ENCODE data around the gene LOXHD1. TPM values are rescaled to one million over a fixed set of nuclear protein-coding genes. Genes with fewer than 3 reads are reported as not detected.

LOXHD1 gene
- total and polyA plus RNA-seq, 2 of the 4 experiments (the other 2 are of a cell fraction) = not detected

DNA sequence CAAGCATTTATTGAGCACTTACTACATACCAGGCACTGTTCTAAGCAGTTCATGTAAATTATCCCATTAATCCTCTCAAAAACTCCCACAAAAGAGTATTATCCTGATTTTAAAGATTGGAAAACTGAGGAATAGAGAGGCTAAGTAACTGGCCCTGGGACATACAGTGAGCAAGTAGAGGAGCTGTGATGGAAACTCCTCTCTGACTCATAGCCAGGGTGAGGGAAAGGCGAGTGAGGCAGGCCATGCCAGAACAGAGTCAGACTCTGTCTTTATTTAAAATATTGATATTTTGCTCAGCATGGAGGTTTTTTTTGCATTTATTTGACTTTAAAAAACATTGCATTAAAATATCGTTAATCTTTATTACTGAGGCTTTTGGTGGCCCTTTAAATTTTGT lies 208.0 kb downstream of the LOXHD1 start:
- Histone ChIP-seq H2BK120ac (ENCODE audit: low read depth, low read length) (no peak overlapping the region), H3K9me3 (ENCODE audit: control insufficient read depth, insufficient read depth, low read length) (no peaks in the 10 kb centered on the region), H3K18ac (ENCODE audit: low read depth, low read length) (no peak overlapping the region), H3K23ac (ENCODE audit: low read depth, low read length) (no peak overlapping the region), H2BK20ac (ENCODE audit: low read depth, low read length) (no peak overlapping the region), H2AK9ac (replicated peaks; ENCODE audit: low read depth, low read length, poor library complexity) (no peak overlapping the region), H4K5ac (ENCODE audit: low read depth, low read length) (no peak overlapping the region), H3K4me2 (ENCODE audit: low read depth, low read length) (no peak overlapping the region), H2BK5ac (ENCODE audit: low read depth, low read length, poor library complexity, severe bottlenecking) (no peak overlapping the region), H2BK15ac (ENCODE audit: low read depth, low read length) (no peak overlapping the region), H3K79me1 (ENCODE audit: low read depth in 1 of 2, low read length in 2 of 2) (no peaks in the 10 kb centered on the region), H3K27ac (ENCODE audit: insufficient read depth, low read length) (no peak overlapping the region), H3K9ac (ENCODE audit: low read depth, low read length) (no peak overlapping the region), H3K4me1 (ENCODE audit: control insufficient read depth, insufficient read depth, low read length) (no peaks in the 10 kb centered on the region), H2AFZ (replicated peaks; ENCODE audit: low read length, poor library complexity) (no peak overlapping the region), H2AK5ac (ENCODE audit: low read depth, low read length) (no peak overlapping the region), H4K8ac (ENCODE audit: low read depth in 2 of 2, low read length in 2 of 2) (no peak overlapping the region), H4K20me1 (ENCODE audit: insufficient read depth, low read length) (no peaks in the 10 kb centered on the region), H3K14ac (replicated peaks; ENCODE audit: low read depth, low read length) (no peak overlapping the region), H3K4ac (ENCODE audit: low read depth, low read length) (no peak overlapping the region), H3K4me3 (ENCODE audit: insufficient read depth, low read depth, low read length) (no peak overlapping the region), H3K9me1 (ENCODE audit: insufficient read depth, low read length) (no peaks in the 10 kb centered on the region), H3K27me3 (ENCODE audit: control insufficient read depth, insufficient read depth, low read length) (no peaks in the 10 kb centered on the region), H3K36me3 (ENCODE audit: control insufficient read depth, insufficient read depth, low read length) (no peaks in the 10 kb centered on the region), H3K56ac (ENCODE audit: extremely low read depth, insufficient read depth, low read length) (no peak overlapping the region), H4K91ac (ENCODE audit: insufficient read depth, low read depth, low read length) (no peak overlapping the region)
- no peak for TF ChIP-seq CEBPB (IDR thresholded peaks at IDR 0.05; ENCODE audit: low read depth, low read length)
- dilution Hi-C loops (cut with HindIII; ENCODE audit: low sequenced_read_pairs, unreplicated experiment) (no loop called here), in situ Hi-C loops (cut with MboI; ENCODE audit: low sequenced_read_pairs) (no loop called here), intact Hi-C loops (cut with micrococcal nuclease) (no loop called here)
- DNase-seq = no peak
- BruUV-seq (replicated peaks) = no TSS peak
- no CpG with 5 or more reads among the region's 2 CpGs for WGBS, 2 experiments (ENCODE audit: extremely low coverage in 2 of 2, insufficient read length in 1 of 2)
- no peak for ATAC-seq (ENCODE audit: low read depth)
- POLR2A ChIA-PET (ENCODE audit: unreplicated experiment) = no interaction called here
- CTCF ChIA-PET = no interaction called here
